ENCODE results near the gene OR52N4. TPM values are rescaled to one million over a fixed set of nuclear protein-coding genes. Genes with fewer than 3 reads are reported as not detected.

OR52N4 gene
- total RNA-seq, 1 donor from 2014 or later, result not detected

Other genes with a start within 250 kb of the OR52N4 start
- not detected for gene UBQLN3, start 244.3 kb upstream of the OR52N4 start, total RNA-seq
- gene UBQLNL, start 237.5 kb upstream of the OR52N4 start, total RNA-seq, result 0.23 TPM
- 0.18 TPM for gene OR52H1, start 205.7 kb upstream of the OR52N4 start, total RNA-seq
- gene OR52B6, start 173.4 kb upstream of the OR52N4 start, total RNA-seq, result not detected
- gene TRIM6, start 157.6 kb upstream of the OR52N4 start, total RNA-seq, result 0.25 TPM
- gene TRIM34, start 129.2 kb upstream of the OR52N4 start, total RNA-seq, result 1.3 TPM
- gene TRIM5, start 69.2 kb upstream of the OR52N4 start, total RNA-seq, result 19.4 TPM
- gene TRIM22, start 64.5 kb upstream of the OR52N4 start, total RNA-seq, result 8.0 TPM
- gene OR56B1, start 17.8 kb upstream of the OR52N4 start, total RNA-seq, result not detected
- 0.10 TPM for gene OR52N5, start 29.1 kb downstream of the OR52N4 start, total RNA-seq
- gene OR52N1, start 37.0 kb downstream of the OR52N4 start, total RNA-seq, result not detected
- gene OR52N2, start 54.7 kb downstream of the OR52N4 start, total RNA-seq, result not detected
- gene OR52E6, start 87.7 kb downstream of the OR52N4 start, total RNA-seq, result not detected
- gene OR52E8, start 103.4 kb downstream of the OR52N4 start, total RNA-seq, result not detected
- gene OR52E4, start 126.4 kb downstream of the OR52N4 start, total RNA-seq, result not detected
- not detected for gene OR52E5, start 139.0 kb downstream of the OR52N4 start, total RNA-seq
- gene OR56A3, start 188.0 kb downstream of the OR52N4 start, total RNA-seq, result not detected
- gene OR56A5, start 214.3 kb downstream of the OR52N4 start, total RNA-seq, result not detected
- gene OR52L1, start 232.7 kb downstream of the OR52N4 start, total RNA-seq, result not detected

Data from left lobe of liver (tissue), 1 donor.